ENCODE results near the gene STAC3.

STAC3 gene

GRCh38 chr12:57222286-57223190, 28.4 kb downstream of the STAC3 start:
- no peak for DNase-seq (ENCODE audit: low spot score)

GRCh38 chr12:57221169-57221917, 29.6 kb downstream of the STAC3 start:
- no peak for DNase-seq (ENCODE audit: low spot score)

- no peak for DNase-seq (ENCODE audit: low spot score)
These were observed 30.2 kb downstream of the STAC3 start for GRCh38 chr12:57220770-57221168.

GRCh38 chr12:57219993-57220754, 30.8 kb downstream of the STAC3 start:
- DNase-seq (ENCODE audit: low spot score), result no peak

- DNase-seq (ENCODE audit: low spot score), result no peak
These were observed 31.6 kb downstream of the STAC3 start for GRCh38 chr12:57219205-57219992.

- no peak for DNase-seq (ENCODE audit: low spot score)
These were observed 32.7 kb downstream of the STAC3 start for GRCh38 chr12:57218030-57218853.

- DNase-seq (ENCODE audit: low spot score), result no peak
These were observed 33.8 kb downstream of the STAC3 start for GRCh38 chr12:57216921-57217879.

GRCh38 chr12:57216014-57216911, 34.7 kb downstream of the STAC3 start, which contains the start of gene NXPH4:
Gene NXPH4 (plus strand): TSS chr12:57216794. CDS start chr12:57216970, 176 bp downstream.
- no peak for DNase-seq (ENCODE audit: low spot score)

- no peak for DNase-seq (ENCODE audit: low spot score)
These were observed 35.3 kb downstream of the STAC3 start for GRCh38 chr12:57215668-57216013.

GRCh38 chr12:57215065-57215464, 35.9 kb downstream of the STAC3 start:
- DNase-seq (ENCODE audit: low spot score), result no peak

GRCh38 chr12:57214398-57214781, 36.6 kb downstream of the STAC3 start:
- peak; percentile 62 for DNase-seq (ENCODE audit: low spot score)

GRCh38 chr12:57213763-57214397, 37.1 kb downstream of the STAC3 start:
- no peak for DNase-seq (ENCODE audit: low spot score)

GRCh38 chr12:57213058-57213715, 37.8 kb downstream of the STAC3 start:
- DNase-seq (ENCODE audit: low spot score), result peak; percentile 93

GRCh38 chr12:57212701-57213057, 38.3 kb downstream of the STAC3 start:
- no peak for DNase-seq (ENCODE audit: low spot score)

GRCh38 chr12:57211791-57212700, 38.9 kb downstream of the STAC3 start:
- no peak for DNase-seq (ENCODE audit: low spot score)

- DNase-seq (ENCODE audit: low spot score), result no peak
These were observed 39.9 kb downstream of the STAC3 start for GRCh38 chr12:57210926-57211692.
